ENCODE results near the gene ST6GAL2.

DNA sequence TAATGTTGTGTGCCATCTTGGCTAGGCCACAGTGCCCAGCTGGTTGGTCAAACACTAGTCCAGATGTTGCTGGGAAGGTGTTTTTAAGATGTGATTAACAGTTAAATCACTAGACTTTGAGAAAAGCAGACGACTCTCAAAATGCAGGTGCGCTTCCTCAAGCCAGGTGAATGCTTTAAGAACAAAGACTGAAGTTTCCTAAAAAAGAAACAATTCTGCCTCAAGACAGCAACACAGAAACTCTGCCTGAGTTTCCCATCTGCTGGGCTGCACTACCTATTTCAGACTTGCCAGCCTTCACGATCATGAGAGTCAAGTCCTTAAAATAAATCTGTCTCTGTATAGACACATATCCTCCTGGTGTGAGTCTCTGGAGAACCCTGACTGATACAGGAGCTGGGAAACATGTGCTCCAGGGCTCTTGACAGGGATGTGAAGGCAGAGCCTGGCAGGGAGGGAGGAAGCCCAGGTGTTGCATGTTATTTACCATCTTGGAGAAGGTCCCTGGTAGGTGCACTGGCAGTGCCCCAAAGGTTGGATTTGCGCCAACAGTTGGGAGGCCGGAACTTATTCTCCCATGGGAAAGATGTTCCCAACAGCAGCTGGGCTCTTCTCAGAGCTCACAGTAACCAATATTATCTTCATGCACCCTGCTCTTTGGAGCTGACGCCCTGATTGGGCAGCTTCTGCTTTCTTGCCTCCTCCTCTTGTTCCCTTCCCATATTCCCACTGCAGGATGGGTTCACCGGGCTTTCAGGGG, 43.9 kb downstream of the ST6GAL2 start:
- TF ChIP-seq, protein P1, sequence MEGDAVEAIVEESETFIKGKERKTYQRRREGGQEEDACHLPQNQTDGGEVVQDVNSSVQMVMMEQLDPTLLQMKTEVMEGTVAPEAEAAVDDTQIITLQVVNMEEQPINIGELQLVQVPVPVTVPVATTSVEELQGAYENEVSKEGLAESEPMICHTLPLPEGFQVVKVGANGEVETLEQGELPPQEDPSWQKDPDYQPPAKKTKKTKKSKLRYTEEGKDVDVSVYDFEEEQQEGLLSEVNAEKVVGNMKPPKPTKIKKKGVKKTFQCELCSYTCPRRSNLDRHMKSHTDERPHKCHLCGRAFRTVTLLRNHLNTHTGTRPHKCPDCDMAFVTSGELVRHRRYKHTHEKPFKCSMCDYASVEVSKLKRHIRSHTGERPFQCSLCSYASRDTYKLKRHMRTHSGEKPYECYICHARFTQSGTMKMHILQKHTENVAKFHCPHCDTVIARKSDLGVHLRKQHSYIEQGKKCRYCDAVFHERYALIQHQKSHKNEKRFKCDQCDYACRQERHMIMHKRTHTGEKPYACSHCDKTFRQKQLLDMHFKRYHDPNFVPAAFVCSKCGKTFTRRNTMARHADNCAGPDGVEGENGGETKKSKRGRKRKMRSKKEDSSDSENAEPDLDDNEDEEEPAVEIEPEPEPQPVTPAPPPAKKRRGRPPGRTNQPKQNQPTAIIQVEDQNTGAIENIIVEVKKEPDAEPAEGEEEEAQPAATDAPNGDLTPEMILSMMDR (IDR thresholded peaks at IDR 0.05): no peak
- no peak for TF ChIP-seq POLR2A (IDR thresholded peaks at IDR 0.05)
- TF ChIP-seq EP300 (IDR thresholded peaks at IDR 0.05): no peak
- no peak for TF ChIP-seq POLR2AphosphoS5 (IDR thresholded peaks at IDR 0.05)
